ENCODE measurements around the gene POLD1.

POLD1 gene

DNA sequence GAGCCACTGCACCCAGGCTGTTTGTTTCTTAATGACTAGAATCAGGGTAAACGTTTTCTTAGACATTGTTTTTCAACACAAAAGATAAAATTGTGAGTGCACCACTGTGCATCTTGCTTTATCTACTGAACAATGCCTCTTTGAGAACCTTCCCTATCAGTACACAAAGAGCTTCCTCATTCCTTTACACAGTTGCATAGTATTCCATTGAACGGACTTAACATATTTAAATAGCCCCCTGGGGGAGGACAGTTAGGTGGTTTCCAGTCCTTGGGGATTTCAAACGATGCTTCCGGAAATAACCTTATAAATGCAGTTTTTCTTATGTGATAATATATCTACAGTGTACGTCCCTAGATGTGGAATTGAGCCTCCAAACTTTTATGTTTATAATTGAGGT lies 8.6 kb downstream of the POLD1 start:
- POLR2A ChIA-PET, result no interaction called here
- CTCF ChIA-PET, result no interaction called here
- no peak for DNase-seq (ENCODE audit: low read depth, low spot score)

DNA sequence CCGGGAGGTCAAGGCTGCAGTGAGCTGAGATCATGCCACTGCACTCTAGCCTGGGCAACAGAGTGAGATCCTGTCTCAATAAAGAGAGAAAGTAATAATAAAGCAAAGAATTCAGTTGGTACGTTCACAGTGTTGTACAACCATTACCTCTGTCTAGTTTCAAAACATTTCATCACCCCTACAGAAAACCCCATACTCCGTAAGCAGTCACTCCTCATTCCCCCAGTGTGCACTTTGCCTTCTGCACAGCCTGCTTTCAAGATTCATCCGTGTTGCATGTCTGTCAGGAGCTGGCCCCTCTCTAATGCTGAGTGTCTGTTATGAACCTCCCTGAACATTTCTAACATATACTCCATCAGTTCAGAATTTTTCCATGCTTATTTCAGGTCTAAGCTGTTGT lies 9.4 kb downstream of the POLD1 start:
- TF ChIP-seq, protein P1, sequence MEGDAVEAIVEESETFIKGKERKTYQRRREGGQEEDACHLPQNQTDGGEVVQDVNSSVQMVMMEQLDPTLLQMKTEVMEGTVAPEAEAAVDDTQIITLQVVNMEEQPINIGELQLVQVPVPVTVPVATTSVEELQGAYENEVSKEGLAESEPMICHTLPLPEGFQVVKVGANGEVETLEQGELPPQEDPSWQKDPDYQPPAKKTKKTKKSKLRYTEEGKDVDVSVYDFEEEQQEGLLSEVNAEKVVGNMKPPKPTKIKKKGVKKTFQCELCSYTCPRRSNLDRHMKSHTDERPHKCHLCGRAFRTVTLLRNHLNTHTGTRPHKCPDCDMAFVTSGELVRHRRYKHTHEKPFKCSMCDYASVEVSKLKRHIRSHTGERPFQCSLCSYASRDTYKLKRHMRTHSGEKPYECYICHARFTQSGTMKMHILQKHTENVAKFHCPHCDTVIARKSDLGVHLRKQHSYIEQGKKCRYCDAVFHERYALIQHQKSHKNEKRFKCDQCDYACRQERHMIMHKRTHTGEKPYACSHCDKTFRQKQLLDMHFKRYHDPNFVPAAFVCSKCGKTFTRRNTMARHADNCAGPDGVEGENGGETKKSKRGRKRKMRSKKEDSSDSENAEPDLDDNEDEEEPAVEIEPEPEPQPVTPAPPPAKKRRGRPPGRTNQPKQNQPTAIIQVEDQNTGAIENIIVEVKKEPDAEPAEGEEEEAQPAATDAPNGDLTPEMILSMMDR (IDR thresholded peaks at IDR 0.05; ENCODE audit: insufficient read depth, low read length, missing control alignments), result no peak
- ChIA-PET CTCF (no interaction called here), POLR2A (no interaction called here)
- DNase-seq (ENCODE audit: low read depth, low spot score), result no peak
- H3K4me3 ChIP-seq (ENCODE audit: low read depth, low read length), result no peak overlapping the region

More for the DNA sequence above, 8.6 kb downstream of the POLD1 start:
- H3K4me3 ChIP-seq (ENCODE audit: low read depth, low read length), result no peak overlapping the region
- TF ChIP-seq, protein P1 (IDR thresholded peaks at IDR 0.05; ENCODE audit: insufficient read depth, low read length, missing control alignments), result no peak

GRCh38 chr19:50394017-50394416 lies 9.9 kb downstream of the POLD1 start:
- TF ChIP-seq, protein P1 (IDR thresholded peaks at IDR 0.05; ENCODE audit: insufficient read depth, low read length, missing control alignments), result no peak
- CTCF ChIA-PET, result no interaction called here
- POLR2A ChIA-PET, result no interaction called here
- no peak for DNase-seq (ENCODE audit: low read depth, low spot score)
- no peak overlapping the region for H3K4me3 ChIP-seq (ENCODE audit: low read depth, low read length)

GRCh38 chr19:50398675-50399367 lies 14.7 kb downstream of the POLD1 start:
- H3K4me3 ChIP-seq (ENCODE audit: low read depth, low read length), result no peak overlapping the region
- ChIA-PET POLR2A (no interaction called here), CTCF (no interaction called here)
- DNase-seq (ENCODE audit: low read depth, low spot score), result no peak
- TF ChIP-seq, protein P1 (IDR thresholded peaks at IDR 0.05; ENCODE audit: insufficient read depth, low read length, missing control alignments), result no peak

- CTCF ChIA-PET, result no interaction called here
Observed at GRCh38 chr19:50399368-50399745, 15.2 kb downstream of the POLD1 start.

DNA sequence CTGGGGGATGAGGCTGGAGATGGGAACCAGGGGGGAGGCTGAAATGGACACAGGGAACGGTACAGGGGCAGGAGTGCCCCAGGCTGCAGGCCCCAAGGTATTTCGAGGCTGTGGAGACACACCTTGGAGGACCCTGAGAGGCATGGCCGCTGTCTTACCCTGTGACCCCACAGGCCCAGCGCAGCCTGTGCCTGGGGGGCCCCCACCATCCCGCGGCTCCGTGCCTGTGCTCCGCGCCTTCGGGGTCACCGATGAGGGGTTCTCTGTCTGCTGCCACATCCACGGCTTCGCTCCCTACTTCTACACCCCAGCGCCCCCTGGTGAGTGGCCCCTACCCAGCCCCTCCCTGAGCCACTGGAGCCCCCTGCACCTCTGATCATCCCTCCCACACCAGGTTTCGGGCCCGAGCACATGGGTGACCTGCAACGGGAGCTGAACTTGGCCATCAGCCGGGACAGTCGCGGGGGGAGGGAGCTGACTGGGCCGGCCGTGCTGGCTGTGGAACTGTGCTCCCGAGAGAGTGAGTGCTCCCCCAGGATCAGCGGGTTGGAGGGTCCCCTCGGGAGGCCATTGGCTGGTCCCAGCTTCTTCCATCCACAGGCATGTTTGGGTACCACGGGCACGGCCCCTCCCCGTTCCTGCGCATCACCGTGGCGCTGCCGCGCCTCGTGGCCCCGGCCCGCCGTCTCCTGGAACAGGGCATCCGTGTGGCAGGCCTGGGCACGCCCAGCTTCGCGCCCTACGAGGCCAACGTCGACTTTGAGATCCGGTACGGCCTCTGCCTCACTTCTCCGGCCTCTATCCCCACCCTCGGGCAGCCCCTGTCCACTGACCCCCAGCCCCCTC lies 17.7 kb downstream of the POLD1 start:
- CTCF ChIA-PET, result interaction anchor here (0.8 kb wide), 1 partner anchor 13 kb away, joined by 3 read pairs; no protein-coding TSS in a partner anchor
- TF ChIP-seq, protein P1 (IDR thresholded peaks at IDR 0.05; ENCODE audit: insufficient read depth, low read length, missing control alignments), result no peak
- POLR2A ChIA-PET, result no interaction called here
- no peak for DNase-seq (ENCODE audit: low read depth, low spot score)
- no peak overlapping the region for H3K4me3 ChIP-seq (ENCODE audit: low read depth, low read length)

More at GRCh38 chr19:50399368-50399745, 15.2 kb downstream of the POLD1 start:
- DNase-seq (ENCODE audit: low read depth, low spot score), result no peak
- TF ChIP-seq, protein P1 (IDR thresholded peaks at IDR 0.05; ENCODE audit: insufficient read depth, low read length, missing control alignments), result no peak
- POLR2A ChIA-PET, result no interaction called here
- no peak overlapping the region for H3K4me3 ChIP-seq (ENCODE audit: low read depth, low read length)

Measured in AG04449 (cell line).